Ovary (tissue), 10 donors: ENCODE data around the gene ACAD8. TPM values are rescaled to one million over a fixed set of nuclear protein-coding genes. Genes with fewer than 3 reads are reported as not detected.

Experiments used
- DNase-seq, 5 donors: peaks; one replicate each; pipeline ENCODE4 v3.0.0-alpha.2; 2019 to 2020
- H3K27ac ChIP-seq, 2 donors: fragments of 200-600 bp; one replicate each; pipeline versions ENCODE4 v1.5.1 to v1.8.0; 2019 to 2022
- H3K27me3 ChIP-seq: fragments of 200-600 bp; one replicate; pipeline ENCODE4 v1.8.0; 2022
- H3K36me3 ChIP-seq: fragments of 200-600 bp; sonication (generic); one replicate; pipeline ENCODE4 v1.5.1; 2019
- H3K4me1 ChIP-seq: one replicate; pipeline ENCODE4 v1.8.1; 2013; ENCODE audit warnings: mild to moderate bottlenecking, moderate library complexity; ENCODE audit not compliant: insufficient read depth
- H3K4me3 ChIP-seq: fragments of 200-600 bp; sonication (generic); one replicate; pipeline ENCODE4 v1.5.1; 2017
- H3K9me3 ChIP-seq, 2 donors: fragments of 200-600 bp in 1 of 2; sonication (generic) in 1 of 2; one replicate each; pipeline versions ENCODE4 v1.5.1 to v1.8.1; 2013 to 2019; ENCODE audit warnings: mild to moderate bottlenecking in 1 of 2, moderate library complexity in 1 of 2
- EP300 ChIP-seq: sonication (generic); formaldehyde crosslinking; IDR thresholded peaks from one replicate; pipeline ENCODE4 v1.6.1; 2017; ENCODE audit warnings: antibody characterized with exemption
- POLR2A ChIP-seq: fragments of 450-650 bp; IDR thresholded peaks from one replicate; pipeline ENCODE4 v1.6.1; 2017; ENCODE audit warnings: antibody characterized with exemption, mild to moderate bottlenecking, moderate library complexity
- WGBS, 3 donors: extraction: QIAGEN DNeasy Blood & Tissue Kit in 1 of 3; methylation state at CpG; one replicate each; pipeline versions ENCODE4 v1.1.5 to v1.1.7; 2013 to 2017; 5-methylcytosine and 5-hydroxymethylcytosine counted together
- intact Hi-C, 4 donors: fragments of 100-400 bp; cut with DNase I; formaldehyde crosslinking; loops; one replicate each; pipeline versions ENCODE4 v1.11.0 to v1.15.1; 2022 to 2023
- long read RNA-seq, 3 donors: library from polyadenylated mRNA in 2 of 3; unstranded in 2 of 3; transcript quantifications; one replicate each; pipeline ENCODE4 v2.0.0 and lab custom pipeline, GENCODE V29; 2021 to 2026
- polyA plus RNA-seq, 2 donors: library from polyadenylated mRNA; stranded (reverse); fragments of 200-250 nt in 1 of 2; fragments of 350-450 nt in 1 of 2; fragmentation: Illumina TruSeq in 1 of 2; extraction: RNeasy Lipid Tissue Mini Kit (QIAGEN cat#74804) in 1 of 2; gene quantifications; one replicate each; pipeline ENCODE4 v1.2.3, GENCODE V29; 2013 to 2014
- total RNA-seq, 7 donors: library from RNA; depleted of rRNA in 2 of 7; stranded (reverse); fragments of >200 nt in 2 of 7; fragmentation: NEBNext Ultra II Directional in 3 of 7; extraction: Animal tissue kit (Norgen Biotek cat#: 25700) in 3 of 7; gene quantifications; one replicate each; pipeline versions ENCODE4 v1.1.0 to v1.2.4, GENCODE V29; 2016 to 2023
- TF ChIP-seq, protein P1 (sequence below), 3 donors: fragments of 450-650 bp in 2 of 3; fragments of 200-600 bp in 1 of 3; IDR thresholded peaks; one replicate each; pipeline versions ENCODE4 v1.5.1 to v1.8.0; 2016 to 2022; ENCODE audit warnings: antibody characterized with exemption in 3 of 3, mild to moderate bottlenecking in 1 of 3
- donor health status: DM: no; HTN: no; CAD: no; lungs with moderate emphysema.
- donor health status: DM: no; HTN: no; CAD: no.
- donor health status: Bipolar disorder and iron deficiency.
- donor health status: DM: yes; HTN: yes; CAD: no.
- donor health status: DM: no; HTN: no; CAD: no.
- donor health status: DM: yes; HTN: yes; CAD: no.

ACAD8 gene
- total RNA-seq (10 to 100 TPM; 14.4 to 27.5 (median 20.4) TPM), polyA plus RNA-seq (10 to 100 TPM; 16.7 to 22.1 TPM)
- long read RNA-seq, donor 1, transcript ACAD8-201 (11 exons, 2,249 nt), result major isoform, 165 of 237 reads
- long read RNA-seq, donor 1, transcript ACAD8-202 (8 exons, 1,797 nt), result minor isoform, 14 of 237 reads
- long read RNA-seq, donor 1, partial matches to known transcripts, result 12 of 237 reads
- long read RNA-seq, donor 1, other reads (novel, unspliced or antisense), result 45 of 237 reads
- long read RNA-seq, donor 2, transcript ACAD8-201 (11 exons, 2,249 nt), result major isoform, 11 of 12 reads
- long read RNA-seq, donor 2, partial matches to known transcripts, result 0 of 12 reads
- long read RNA-seq, donor 2, other reads (novel, unspliced or antisense), result 0 of 12 reads
- long read RNA-seq, donor 3, transcript ACAD8-201 (11 exons, 2,249 nt), result major isoform, 33 of 54 reads
- long read RNA-seq, donor 3, partial matches to known transcripts, result 3 of 54 reads
- long read RNA-seq, donor 3, other reads (novel, unspliced or antisense), result 18 of 54 reads

DNA sequence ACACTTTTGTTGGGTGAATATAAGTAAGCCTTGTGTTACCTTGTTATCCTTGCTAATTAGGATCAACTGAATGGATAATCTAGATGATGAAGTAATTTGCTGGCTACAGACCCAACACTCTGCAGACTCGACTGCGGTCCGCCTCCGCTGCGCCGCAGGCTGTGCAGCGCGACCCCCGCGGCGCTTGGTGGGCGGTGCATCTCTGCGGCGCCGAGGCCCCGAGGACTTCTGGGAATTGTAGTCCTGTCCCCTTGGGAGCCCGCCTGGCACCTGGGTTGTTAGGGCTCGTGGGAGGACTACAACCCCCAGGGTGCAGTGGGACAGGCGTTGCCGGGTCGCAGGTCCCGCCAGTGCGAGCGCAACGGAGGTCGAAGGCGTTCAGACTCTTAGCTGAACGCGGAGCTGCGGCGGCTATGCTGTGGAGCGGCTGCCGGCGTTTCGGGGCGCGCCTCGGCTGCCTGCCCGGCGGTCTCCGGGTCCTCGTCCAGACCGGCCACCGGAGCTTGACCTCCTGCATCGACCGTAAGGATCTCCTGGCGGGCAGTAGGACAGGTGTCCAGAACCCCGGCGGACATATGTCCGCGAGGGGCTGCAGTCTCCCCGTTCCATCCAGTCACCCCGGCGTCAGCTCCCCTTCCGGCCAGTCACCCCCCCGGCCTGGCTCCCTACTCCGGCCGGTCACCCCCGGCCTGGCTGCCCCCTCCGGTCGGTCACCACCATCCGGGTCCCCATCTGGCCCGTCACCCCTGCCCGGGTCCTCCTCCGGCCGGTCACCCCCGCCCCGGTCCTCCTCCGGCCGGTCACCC, at the start of gene ACAD8, which contains the start of gene THYN1:
Gene ACAD8, plus strand, starts transcription at position 381 of the 806 bp plus-strand sequence. Its CDS starts 33 bp downstream, at position 414.
Gene THYN1, minus strand, starts transcription at position 165 of the 806 bp plus-strand sequence. CDS start 470 bp downstream, outside the sequence.
- WGBS, 3 donors, result 0 to 1% (median 1%) methylated on average over 47 to 70 of the region's 70 CpGs
- H3K36me3 ChIP-seq, result no peaks in the 10 kb centered on the region
- peak within 1 kb of the TSS; percentile 92 for H3K4me3 ChIP-seq

DNA sequence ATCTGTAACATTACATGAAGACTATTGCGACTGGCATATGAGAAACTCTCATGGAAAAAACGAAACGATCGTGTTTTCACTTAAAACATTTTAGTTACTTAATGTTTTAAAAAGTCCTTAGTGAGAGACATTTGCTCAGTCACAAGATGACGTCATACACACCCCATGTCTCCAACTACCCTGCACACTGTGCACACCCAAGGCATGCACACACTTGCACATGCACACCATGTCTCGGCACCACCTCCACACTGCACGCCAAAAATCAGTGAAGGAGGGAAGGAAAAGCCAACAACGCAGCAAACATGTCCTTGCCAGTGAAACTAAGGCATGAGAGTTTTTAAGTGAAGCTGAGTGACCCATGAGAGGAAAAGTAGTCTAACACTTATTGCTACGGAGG, 47.6 kb upstream of the ACAD8 start:
- intact Hi-C loops, result no loop called here

More for the DNA sequence above, at the start of gene ACAD8, which contains the start of gene THYN1:
- Histone ChIP-seq H3K27me3 (no peaks in the 10 kb centered on the region), H3K27ac (peak within 1 kb of the TSS in 1 of 2 donors; percentile 26), H3K4me1 (peaks cover 4% of the 10 kb centered on the region), H3K9me3 (no peaks in the 10 kb centered on the region)
- intact Hi-C loops, result no loop called here
- peak; percentile 96 to 98 (median 97) for DNase-seq
- TF ChIP-seq EP300, result no peak
- TF ChIP-seq POLR2A, result peak; percentile 26
- TF ChIP-seq, protein P1, sequence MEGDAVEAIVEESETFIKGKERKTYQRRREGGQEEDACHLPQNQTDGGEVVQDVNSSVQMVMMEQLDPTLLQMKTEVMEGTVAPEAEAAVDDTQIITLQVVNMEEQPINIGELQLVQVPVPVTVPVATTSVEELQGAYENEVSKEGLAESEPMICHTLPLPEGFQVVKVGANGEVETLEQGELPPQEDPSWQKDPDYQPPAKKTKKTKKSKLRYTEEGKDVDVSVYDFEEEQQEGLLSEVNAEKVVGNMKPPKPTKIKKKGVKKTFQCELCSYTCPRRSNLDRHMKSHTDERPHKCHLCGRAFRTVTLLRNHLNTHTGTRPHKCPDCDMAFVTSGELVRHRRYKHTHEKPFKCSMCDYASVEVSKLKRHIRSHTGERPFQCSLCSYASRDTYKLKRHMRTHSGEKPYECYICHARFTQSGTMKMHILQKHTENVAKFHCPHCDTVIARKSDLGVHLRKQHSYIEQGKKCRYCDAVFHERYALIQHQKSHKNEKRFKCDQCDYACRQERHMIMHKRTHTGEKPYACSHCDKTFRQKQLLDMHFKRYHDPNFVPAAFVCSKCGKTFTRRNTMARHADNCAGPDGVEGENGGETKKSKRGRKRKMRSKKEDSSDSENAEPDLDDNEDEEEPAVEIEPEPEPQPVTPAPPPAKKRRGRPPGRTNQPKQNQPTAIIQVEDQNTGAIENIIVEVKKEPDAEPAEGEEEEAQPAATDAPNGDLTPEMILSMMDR (IDR thresholded peaks at IDR 0.05), result peak in 2 of 3 donors; percentile 43 to 63

DNA sequence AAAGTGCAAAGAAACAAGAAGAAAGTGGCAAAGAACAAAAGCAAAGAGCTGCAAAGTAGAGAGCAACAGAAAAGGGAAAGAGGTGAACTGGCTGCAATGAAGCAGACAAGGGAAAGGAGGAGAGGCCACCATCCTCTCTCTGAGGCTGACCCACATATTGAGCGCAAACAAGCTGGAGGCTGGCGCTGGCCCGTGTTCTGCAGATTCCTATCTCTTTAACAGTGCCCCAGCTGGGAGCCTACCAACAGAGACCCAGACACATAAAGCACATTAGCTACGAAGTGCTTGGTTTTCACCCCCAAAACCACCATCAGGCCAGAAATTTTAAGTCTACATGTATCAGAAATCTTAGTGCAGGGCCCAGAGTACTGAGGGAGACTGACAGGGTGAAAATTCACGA, 47.2 kb upstream of the ACAD8 start:
- 93 to 94% (median 94%) methylated on average over 5 of the region's 5 CpGs for WGBS, 3 donors
- H3K9me3 ChIP-seq, result no peaks in the 10 kb centered on the region
- TF ChIP-seq POLR2A, result no peak
- TF ChIP-seq EP300, result no peak
- TF ChIP-seq, protein P1 (IDR thresholded peaks at IDR 0.05), result no peak
- no peak for DNase-seq
- no peak overlapping the region for H3K4me3 ChIP-seq
- H3K36me3 ChIP-seq, result no peaks in the 10 kb centered on the region
- H3K27ac ChIP-seq, result no peak overlapping the region
- no peaks in the 10 kb centered on the region for H3K27me3 ChIP-seq
- H3K4me1 ChIP-seq, result no peaks in the 10 kb centered on the region
- intact Hi-C loops, result no loop called here

More for the DNA sequence above, 47.6 kb upstream of the ACAD8 start:
- H3K4me3 ChIP-seq, result no peak overlapping the region
- no peaks in the 10 kb centered on the region for H3K36me3 ChIP-seq
- 94 to 95% (median 94%) methylated on average over 9 of the region's 9 CpGs for WGBS, 3 donors
- H3K27ac ChIP-seq, result no peak overlapping the region
- DNase-seq, result no peak
- no peaks in the 10 kb centered on the region for H3K27me3 ChIP-seq
- TF ChIP-seq, protein P1 (IDR thresholded peaks at IDR 0.05), result no peak
- TF ChIP-seq EP300 (no peak), POLR2A (no peak)
- H3K4me1 ChIP-seq, result no peaks in the 10 kb centered on the region
- no peaks in the 10 kb centered on the region for H3K9me3 ChIP-seq

DNA sequence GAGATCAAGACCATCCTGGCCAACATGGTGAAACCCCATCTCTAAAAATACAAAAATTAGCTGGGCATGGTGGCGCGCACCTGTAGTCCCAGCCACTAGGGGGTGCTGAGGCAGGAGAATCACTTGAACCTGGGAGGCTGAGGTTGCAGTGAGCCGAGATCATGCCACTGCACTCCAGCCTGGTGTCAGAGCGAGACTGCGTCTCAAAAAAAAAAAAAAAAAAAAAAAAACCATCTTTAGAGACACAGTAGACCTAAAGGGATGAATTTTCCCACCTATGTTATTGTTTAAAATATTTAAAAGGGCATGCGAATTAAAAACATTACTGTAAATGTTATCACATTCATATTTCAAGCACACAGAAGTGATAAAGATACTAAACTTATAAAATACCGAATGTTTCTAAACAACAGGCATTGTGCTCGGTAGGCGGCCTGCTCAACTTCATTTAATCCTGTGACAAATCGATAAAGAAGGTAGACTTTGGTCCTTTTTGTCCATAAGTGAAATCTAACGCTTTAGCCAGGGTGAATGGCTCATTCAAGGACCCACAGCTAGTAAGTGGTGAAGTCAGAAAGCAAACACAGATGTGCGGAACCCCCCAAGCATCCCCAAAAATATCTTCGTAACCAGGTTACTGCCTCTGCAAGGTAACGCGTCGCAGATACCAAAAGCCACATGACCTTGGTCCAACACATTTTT, 45.7 kb upstream of the ACAD8 start:
- Histone ChIP-seq H3K4me3 (no peak overlapping the region), H3K4me1 (no peaks in the 10 kb centered on the region), H3K27ac (no peak overlapping the region), H3K36me3 (no peaks in the 10 kb centered on the region), H3K27me3 (no peaks in the 10 kb centered on the region), H3K9me3 (no peaks in the 10 kb centered on the region)
- WGBS, 3 donors, result 85 to 87% (median 85%) methylated on average over 16 of the region's 16 CpGs
- TF ChIP-seq, protein P1 (IDR thresholded peaks at IDR 0.05), result peak in 1 of 3 donors; percentile 28
- no peak for TF ChIP-seq EP300
- intact Hi-C loops, result no loop called here
- DNase-seq, result peak in 3 of 5 donors; percentile 35 to 51 (median 36)
